Inferior parietal cortex (tissue), 1 donor: ENCODE data around the gene CFAP73.

Source experiments
- DNase-seq: peaks from one replicate; pipeline ENCODE4 v3.0.0-alpha.2; 2016; ENCODE audit errors: extremely low spot score

CFAP73 gene

GRCh38 chr12:113165521-113166450 lies 16.3 kb downstream of the CFAP73 start:
- DNase-seq: no peak

- no peak for DNase-seq
These were observed 18.3 kb downstream of the CFAP73 start for GRCh38 chr12:113167868-113168267.

GRCh38 chr12:113169697-113170096 lies 20.2 kb downstream of the CFAP73 start:
- no peak for DNase-seq

- DNase-seq: no peak
These were observed 20.9 kb downstream of the CFAP73 start for GRCh38 chr12:113170457-113170856.

DNA sequence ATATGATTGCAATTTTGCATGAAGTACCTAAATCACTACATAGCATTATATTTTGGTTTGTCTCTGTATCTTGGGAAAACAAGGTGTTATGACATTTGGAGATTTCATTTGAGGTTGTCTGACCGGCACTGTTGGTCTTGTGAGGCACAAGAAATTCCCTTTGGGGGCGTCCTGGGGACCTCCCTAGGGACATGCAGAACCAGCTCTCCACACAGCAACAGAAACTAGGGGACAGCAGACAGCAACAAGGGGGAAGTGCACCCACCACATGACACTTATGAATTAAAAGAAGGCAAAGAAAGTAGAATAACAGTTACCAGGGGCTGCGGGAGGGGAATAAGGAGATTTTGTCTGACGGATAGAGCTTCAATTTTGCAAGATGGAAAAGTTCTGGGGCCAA lies 21.4 kb downstream of the CFAP73 start:
- no peak for DNase-seq

GRCh38 chr12:113171543-113171942 lies 22.0 kb downstream of the CFAP73 start:
- DNase-seq: no peak

DNA sequence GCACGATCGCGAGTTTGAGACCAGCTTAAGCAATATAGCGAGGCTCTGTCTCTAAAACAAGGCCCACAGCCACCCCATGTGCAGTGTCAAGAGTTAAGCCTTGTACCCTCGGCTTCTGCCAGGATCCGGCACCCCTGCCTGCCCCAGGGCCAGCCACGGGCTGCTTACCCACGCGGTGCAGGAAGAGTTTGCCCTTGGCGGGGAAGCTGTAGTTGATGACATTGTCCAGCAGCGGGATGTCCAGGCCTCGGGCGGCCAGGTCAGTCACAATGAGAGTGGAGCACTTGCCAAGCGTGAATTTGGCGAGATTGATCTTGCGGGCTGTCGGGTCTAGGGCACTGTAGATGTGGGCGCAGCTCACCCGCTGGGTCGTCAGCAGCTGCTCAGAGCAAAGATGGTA lies 22.7 kb downstream of the CFAP73 start:
- DNase-seq: no peak

- DNase-seq: no peak
These were observed 23.7 kb downstream of the CFAP73 start for GRCh38 chr12:113173081-113173698.

DNA sequence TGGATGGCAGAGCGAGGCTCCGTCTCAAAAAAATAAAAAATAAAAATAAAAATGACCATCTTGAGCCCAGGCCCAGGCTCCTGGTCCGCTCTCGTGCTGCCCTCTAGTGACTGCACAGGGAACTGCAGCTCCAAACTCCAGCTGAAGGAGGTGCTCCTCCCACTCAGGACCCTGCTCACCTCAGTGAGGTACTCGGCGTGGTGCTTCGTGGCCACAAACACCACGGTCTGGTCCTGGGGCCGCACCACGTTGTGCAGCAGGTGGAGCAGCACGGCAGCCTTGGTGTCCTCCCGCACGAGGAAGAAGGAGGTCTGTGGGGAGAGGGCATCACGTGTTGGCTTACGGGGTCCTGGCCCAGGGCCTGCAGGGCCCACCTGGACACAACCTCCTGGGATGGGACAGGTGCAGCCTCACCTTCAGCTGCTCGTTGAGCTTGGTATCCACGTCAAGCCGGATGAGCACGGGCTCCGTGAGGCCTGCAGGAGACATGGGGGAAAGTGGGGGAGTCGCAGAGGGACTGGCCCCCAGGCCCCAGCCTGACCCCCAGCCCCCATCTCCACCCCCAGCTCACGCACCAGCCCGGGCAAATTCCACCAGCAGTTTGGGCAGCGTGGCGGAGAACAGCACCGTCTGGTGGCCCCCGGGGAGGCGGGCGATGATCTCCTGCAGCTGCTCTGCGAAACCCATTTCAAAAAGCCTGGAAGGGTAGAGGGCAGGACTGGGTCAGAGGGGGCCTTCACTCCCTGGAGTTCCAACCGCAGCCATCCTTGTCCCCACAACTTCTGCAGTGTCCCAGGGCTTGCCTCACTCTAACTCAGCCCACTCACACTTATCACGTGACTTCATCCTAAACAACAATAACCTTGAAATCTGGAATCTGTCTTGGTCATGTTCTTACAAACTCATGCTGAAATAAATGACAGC lies 25.2 kb downstream of the CFAP73 start:
- peak; percentile 83 for DNase-seq

GRCh38 chr12:113179023-113179422 lies 29.5 kb downstream of the CFAP73 start:
- no peak for DNase-seq

DNA sequence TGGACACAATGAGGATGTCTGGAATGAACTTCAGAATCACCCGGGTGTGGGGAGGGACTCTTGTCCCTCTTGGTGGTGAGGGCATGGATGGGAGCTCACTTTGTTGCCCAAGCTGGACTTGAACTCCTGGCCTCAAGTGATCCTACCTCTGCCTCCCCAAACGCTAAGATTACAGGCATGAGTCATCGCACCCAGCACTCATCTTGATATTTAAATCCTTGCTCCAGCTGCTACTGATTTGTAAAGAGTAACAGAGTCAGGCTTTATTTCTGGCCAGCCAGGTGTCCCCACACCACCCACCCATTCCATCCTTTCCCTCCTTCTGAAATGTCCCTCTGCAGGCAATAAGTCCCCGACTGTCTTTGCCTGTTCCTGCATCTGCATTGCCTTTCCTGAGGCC lies 30.8 kb downstream of the CFAP73 start:
- no peak for DNase-seq

GRCh38 chr12:113181975-113182374 lies 32.5 kb downstream of the CFAP73 start:
- DNase-seq: no peak

DNA sequence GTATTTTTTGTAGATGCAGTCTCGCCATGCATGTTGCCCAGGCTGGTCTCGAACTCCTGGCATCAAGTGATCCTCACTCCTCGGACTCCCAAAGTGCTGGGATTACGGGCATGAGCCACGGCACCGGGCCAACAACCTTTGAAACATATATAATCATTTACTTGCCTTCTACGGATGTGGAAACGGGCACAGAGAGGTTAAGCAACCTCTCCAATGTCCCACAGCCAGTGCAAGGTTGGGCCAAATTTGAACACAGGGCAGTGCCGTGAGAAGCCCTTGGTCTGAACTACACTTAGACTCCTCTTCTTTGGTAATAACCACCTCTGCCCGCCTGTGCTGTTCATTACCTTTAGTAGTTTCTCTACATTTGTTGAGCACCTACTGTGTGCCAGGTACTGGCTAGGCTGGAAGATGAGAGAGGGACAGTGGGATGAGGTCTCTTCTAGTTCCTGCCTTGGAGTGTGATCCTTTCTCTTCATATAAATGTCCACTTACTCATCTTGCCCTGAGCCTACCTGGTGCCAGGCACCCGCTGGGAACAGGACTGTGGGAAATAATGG lies 33.6 kb downstream of the CFAP73 start:
- no peak for DNase-seq

DNA sequence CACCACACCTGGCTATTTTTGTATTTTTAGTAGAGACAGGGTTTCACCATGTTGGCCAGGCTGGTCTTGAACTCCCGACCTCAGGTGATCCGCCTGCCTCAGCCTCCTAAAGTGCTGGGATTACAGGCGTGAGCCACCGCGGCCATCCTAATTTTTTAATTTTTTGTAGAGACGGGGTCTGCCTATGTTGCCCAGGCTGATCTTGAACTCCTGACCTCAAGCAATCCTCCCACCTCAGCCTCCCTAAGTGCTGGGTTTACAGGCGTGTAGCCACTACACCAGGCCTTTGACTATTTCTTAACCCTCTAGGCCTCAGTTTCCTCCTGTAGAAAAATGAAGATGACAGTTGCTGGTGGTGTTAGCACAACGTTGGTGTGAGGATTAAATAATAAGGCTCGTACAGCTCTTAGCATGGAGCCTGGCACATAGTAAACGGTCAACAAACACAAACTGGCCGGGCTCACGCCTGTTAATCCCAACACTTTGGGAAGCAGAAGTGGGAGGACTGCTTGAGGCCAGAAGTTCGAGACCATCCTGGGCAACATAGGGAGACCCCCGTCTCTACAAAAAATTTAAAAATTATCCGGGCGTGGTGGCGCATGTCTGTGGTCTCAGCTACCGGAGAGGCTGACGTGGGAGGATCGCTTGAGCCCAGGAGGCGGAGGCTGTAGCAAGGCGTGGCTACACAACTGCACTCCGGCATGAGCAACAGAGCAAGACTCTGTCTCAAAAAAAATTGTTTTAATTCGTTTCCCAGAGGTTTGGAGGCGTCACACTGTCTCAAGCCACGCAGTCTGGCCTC lies 34.8 kb downstream of the CFAP73 start:
- no peak for DNase-seq

DNA sequence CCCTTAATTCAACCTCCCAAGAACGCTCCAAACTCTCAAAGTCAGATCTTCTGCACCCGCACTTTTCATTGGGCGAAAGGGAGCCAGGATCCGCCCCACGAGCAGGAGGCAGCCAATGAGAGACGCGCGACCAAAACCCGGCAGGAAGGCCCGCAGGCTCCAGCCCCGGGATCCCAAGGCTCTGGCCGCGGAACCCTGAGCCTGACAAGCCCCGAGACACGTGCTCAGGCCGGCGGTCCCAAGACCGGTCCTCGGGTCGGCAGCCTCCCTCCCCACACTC lies 35.3 kb downstream of the CFAP73 start:
- DNase-seq: peak; percentile 86

GRCh38 chr12:113185180-113186032 lies 35.9 kb downstream of the CFAP73 start, which contains the start of the genes DDX54 and RITA1:
Gene DDX54 (minus strand): TSS chr12:113185478. CDS start chr12:113185451, 27 bp downstream.
Gene RITA1 (plus strand): TSS chr12:113185721. CDS start chr12:113186747, 1,026 bp downstream.
- peak; percentile 74 for DNase-seq

- DNase-seq: peak; percentile 5
These were observed 36.5 kb downstream of the CFAP73 start for GRCh38 chr12:113186033-113186365.

GRCh38 chr12:113186666-113187325 lies 37.3 kb downstream of the CFAP73 start:
- DNase-seq: no peak

- no peak for DNase-seq
These were observed 39.8 kb downstream of the CFAP73 start for GRCh38 chr12:113189361-113189760.

GRCh38 chr12:113190761-113191160 lies 41.2 kb downstream of the CFAP73 start:
- DNase-seq: peak; percentile 48
